Lower leg skin (tissue), 4 donors: ENCODE results near the gene RBM47. TPM values are rescaled to one million over a fixed set of nuclear protein-coding genes. Genes with fewer than 3 reads are reported as not detected.

ENCODE experiments used
- DNase-seq, 2 donors: peaks; one replicate each; pipeline ENCODE4 v3.0.0-alpha.2; 2019; ENCODE audit warnings: low spot score in 2 of 2
- H3K4me3 ChIP-seq: fragments of 200-600 bp; sonication (generic); 2 replicates; pipeline ENCODE4 v1.5.1; 2017; ENCODE audit warnings: mild to moderate bottlenecking, low read depth; ENCODE audit not compliant: poor library complexity, severe bottlenecking
- CTCF ChIP-seq, 3 donors: fragments of 450-650 bp; IDR thresholded peaks; one replicate each; pipeline ENCODE4 v1.5.1; 2016; ENCODE audit warnings: antibody characterized with exemption in 3 of 3, mild to moderate bottlenecking in 3 of 3, moderate library complexity in 2 of 3
- POLR2A ChIP-seq, 2 donors: fragments of 450-650 bp; IDR thresholded peaks; one replicate each; pipeline ENCODE4 v1.6.1; 2016 to 2017; ENCODE audit warnings: antibody characterized with exemption in 2 of 2, mild to moderate bottlenecking in 1 of 2, moderate library complexity in 1 of 2
- WGBS, 2 donors: methylation state at CpG; one replicate each; pipeline ENCODE4 v1.1.5; 2018; 5-methylcytosine and 5-hydroxymethylcytosine counted together
- intact Hi-C: fragments of 100-400 bp; cut with DNase I; formaldehyde crosslinking; loops from one replicate; pipeline ENCODE4 v1.15.0; 2023; ENCODE audit warnings: low total_unique reads
- total RNA-seq, 4 donors: library from RNA; depleted of rRNA; stranded (reverse); fragments of >200 nt; gene quantifications; one replicate each; pipeline ENCODE4 v1.1.0, GENCODE V29; 2016

RBM47 gene
- total RNA-seq, 4 donors from 2014 or later, result 38.4 to 73.8 (median 46.9) TPM

GRCh38 chr4:40493160-40493559 lies 136.5 kb downstream of the RBM47 start:
- H3K4me3 ChIP-seq, result no peak overlapping the region
- DNase-seq, result no peak
- intact Hi-C loops, result no loop called here
- 74 to 85% methylated on average over 3 of the region's 3 CpGs for WGBS, 2 donors
- TF ChIP-seq CTCF (IDR thresholded peaks at IDR 0.05) (no peak), POLR2A (IDR thresholded peaks at IDR 0.05) (no peak)

- TF ChIP-seq POLR2A (IDR thresholded peaks at IDR 0.05) (no peak), CTCF (IDR thresholded peaks at IDR 0.05) (no peak)
- WGBS, 2 donors, result 77 to 87% methylated on average over 3 of the region's 3 CpGs
- DNase-seq, result no peak
- intact Hi-C loops, result no loop called here
- H3K4me3 ChIP-seq, result no peak overlapping the region
Observed at GRCh38 chr4:40492691-40493090, 137.0 kb downstream of the RBM47 start.

GRCh38 chr4:40490481-40490880 lies 139.2 kb downstream of the RBM47 start:
- intact Hi-C loops, result no loop called here
- WGBS, 2 donors, result 90 to 92% methylated on average over 10 of the region's 10 CpGs
- peak in 1 of 2 donors; percentile 37 for DNase-seq
- no peak for TF ChIP-seq CTCF (IDR thresholded peaks at IDR 0.05)
- no peak for TF ChIP-seq POLR2A (IDR thresholded peaks at IDR 0.05)
- H3K4me3 ChIP-seq, result no peak overlapping the region

GRCh38 chr4:40489961-40490360 lies 139.7 kb downstream of the RBM47 start:
- intact Hi-C loops, result no loop called here
- TF ChIP-seq CTCF (IDR thresholded peaks at IDR 0.05) (no peak), POLR2A (IDR thresholded peaks at IDR 0.05) (no peak)
- DNase-seq, result no peak
- H3K4me3 ChIP-seq, result no peak overlapping the region

- no peak for TF ChIP-seq POLR2A (IDR thresholded peaks at IDR 0.05)
- TF ChIP-seq CTCF (IDR thresholded peaks at IDR 0.05), result no peak
- intact Hi-C loops, result no loop called here
- H3K4me3 ChIP-seq, result no peak overlapping the region
- no peak for DNase-seq
- WGBS, 2 donors, result 81 to 90% methylated on average over 1 of the region's 1 CpG
Observed at GRCh38 chr4:40486534-40486933, 143.1 kb downstream of the RBM47 start.

- no peak for DNase-seq
- H3K4me3 ChIP-seq, result no peak overlapping the region
- TF ChIP-seq POLR2A (IDR thresholded peaks at IDR 0.05), result no peak
- no peak for TF ChIP-seq CTCF (IDR thresholded peaks at IDR 0.05)
- 93 to 96% methylated on average over 1 of the region's 1 CpG for WGBS, 2 donors
- intact Hi-C loops, result no loop called here
Observed at GRCh38 chr4:40484346-40485090, 145.1 kb downstream of the RBM47 start.
